HepG2 (cell line): ENCODE measurements around the gene ACOT8. TPM values are rescaled to one million over a fixed set of nuclear protein-coding genes. Genes with fewer than 3 reads are reported as not detected.

Source experiments
- ATAC-seq: fragments of 200-7000 bp; cut with Tn5 transposase; 3 replicates; pipeline ENCODE4 v1.9.1; 2020; ENCODE audit warnings: mild to moderate bottlenecking, moderate library complexity
- BruUV-seq: library from RNA; stranded (reverse); fragments of 400-500 nt; replicated peaks from 2 replicates; lab custom pipeline; 2021; lab: Mats Ljungman, UMichigan
- CTCF ChIA-PET: fragments of 300-600 bp; formaldehyde crosslinking; extraction: SDS; loops from one replicate; lab custom pipeline; 2021; ENCODE audit warnings: low total read pairs, inconsistent platforms, low intra/inter-chr PET ratio; lab: Yijun Ruan, JAX
- POLR2A ChIA-PET: fragments of 350-600 bp; sonication (Branson Sonifier 250); formaldehyde crosslinking; loops from one replicate; lab custom pipeline; 2020; ENCODE audit warnings: antibody characterized with exemption, inconsistent platforms; lab: Yijun Ruan, JAX
- DNase-seq: peaks from one replicate; pipeline ENCODE4 v3.0.0-alpha.2; 2015; ENCODE audit warnings: low spot score
- FAIRE-seq: peaks from 3 replicates; lab custom pipeline; 2011; peaks lifted over from hg19 to GRCh38; lab: Jason Lieb, UNC
- H2AFZ ChIP-seq: one replicate; pipeline ENCODE4 v1.6.1; 2011; ENCODE audit warnings: low read length, inconsistent platforms
- H3K27ac ChIP-seq: fragments of 300-600 bp; 3 replicates; pipeline ENCODE4 v1.8.0; 2011; ENCODE audit warnings: mixed run types, mild to moderate bottlenecking, mixed read lengths, low read length, inconsistent platforms; ENCODE audit not compliant: insufficient read depth; ENCODE audit errors: extremely low read length
- H3K27me3 ChIP-seq, 2 experiments: fragments of 200-600 bp in 1 of 2; 2 replicates in 1 of 2; 3 replicates in 1 of 2; pipeline versions ENCODE4 v1.6.0 to v1.8.0; 2011; ENCODE audit warnings: low read length in 2 of 2, mild to moderate bottlenecking in 2 of 2, moderate library complexity in 2 of 2, inconsistent platforms in 1 of 2; ENCODE audit not compliant: insufficient read depth in 2 of 2, control insufficient read depth in 1 of 2
- H3K36me3 ChIP-seq, 2 experiments: fragments of 200-600 bp in 1 of 2; replicated peaks in 1 of 2; 2 replicates in 1 of 2; 3 replicates in 1 of 2; pipeline versions ENCODE4 v1.5.1 to v1.8.0; 2011; ENCODE audit warnings: low read length in 2 of 2, inconsistent platforms in 1 of 2; ENCODE audit not compliant: insufficient read depth in 2 of 2, control insufficient read depth in 1 of 2
- H3K4me1 ChIP-seq: 2 replicates; pipeline ENCODE4 v1.5.1; 2012; ENCODE audit warnings: low read length, inconsistent platforms; ENCODE audit not compliant: insufficient read depth
- H3K4me2 ChIP-seq: 2 replicates; pipeline ENCODE4 v1.6.0; 2011; ENCODE audit warnings: low read depth, low read length, inconsistent platforms
- H3K4me3 ChIP-seq, 3 experiments: fragments of 200-600 bp in 1 of 3; sonication (generic), shearing (Covaris generic) in 1 of 3; replicated peaks in 1 of 3; 2 replicates each; pipeline ENCODE4 v1.5.1; 2011 to 2016; ENCODE audit warnings: low read length in 3 of 3, inconsistent platforms in 2 of 3, low read depth in 2 of 3, mild to moderate bottlenecking in 2 of 3, control low read depth in 1 of 3, mixed read lengths in 1 of 3; ENCODE audit not compliant: insufficient read depth in 1 of 3
- H3K79me2 ChIP-seq: one replicate; pipeline ENCODE4 v1.6.1; 2011; ENCODE audit warnings: low read length, inconsistent platforms; ENCODE audit not compliant: insufficient read depth
- H3K9ac ChIP-seq: 2 replicates; pipeline ENCODE4 v1.6.0; 2011; ENCODE audit warnings: mild to moderate bottlenecking, low read depth, low read length, inconsistent platforms; ENCODE audit not compliant: insufficient read depth
- H3K9me3 ChIP-seq: 2 replicates; pipeline ENCODE4 v1.5.1; 2012; ENCODE audit warnings: mild to moderate bottlenecking, low read length
- H4K20me1 ChIP-seq: 2 replicates; pipeline ENCODE4 v1.6.0; 2011; ENCODE audit warnings: inconsistent platforms, mild to moderate bottlenecking, low read length, moderate library complexity; ENCODE audit not compliant: insufficient read depth
- CCAR2 ChIP-seq: fragments of 200-400 bp; formaldehyde crosslinking; optimal IDR thresholded peaks from 2 replicates; pipeline ENCODE3; 2018; ENCODE audit warnings: low read depth, mild to moderate bottlenecking, low read length, moderate library complexity
- HMG20B ChIP-seq: conservative IDR thresholded peaks from 2 replicates; pipeline ENCODE4 v1.6.1; 2016; ENCODE audit warnings: missing genetic modification reagents, missing compliant biosample characterization
- ISX ChIP-seq: sonication (generic); formaldehyde crosslinking; conservative IDR thresholded peaks from 2 replicates; pipeline ENCODE4 v1.5.0; 2020; ENCODE audit warnings: missing genetic modification reagents
- MIER2 ChIP-seq: IDR thresholded peaks from 2 replicates; pipeline ENCODE4 v1.6.1; 2016; ENCODE audit warnings: missing biosample characterization, missing genetic modification reagents
- PBX2 ChIP-seq: IDR thresholded peaks from 2 replicates; pipeline ENCODE4 v1.6.1; 2016; ENCODE audit warnings: control low read depth
- PHF8 ChIP-seq: sonication (generic); formaldehyde crosslinking; IDR thresholded peaks from 2 replicates; pipeline ENCODE4 v1.5.0; 2020; ENCODE audit warnings: missing genetic modification reagents
- ZSCAN30 ChIP-seq: sonication (generic); formaldehyde crosslinking; IDR thresholded peaks from 2 replicates; pipeline ENCODE4 v1.5.0; 2020; ENCODE audit warnings: mild to moderate bottlenecking, missing genetic modification reagents
- WGBS: methylation state at CpG from one replicate; pipeline ENCODE4 v1.1.6; 2017; ENCODE audit warnings: low lambda C conversion rate; 5-methylcytosine and 5-hydroxymethylcytosine counted together
- in situ Hi-C: cut with HindIII; loops from 2 replicates; pipeline ENCODE4 v1.10.0; 2017; ENCODE audit warnings: low pct_unique_long_range_greater_than_20kb; ENCODE audit not compliant: extremely low pct_ligation_motif_present
- intact Hi-C: fragments of 100-400 bp; cut with micrococcal nuclease; formaldehyde crosslinking; loops from one replicate; pipeline ENCODE4 v1.10.0; 2022; ENCODE audit not compliant: unreplicated experiment
- polyA plus RNA-seq, 8 experiments: library from polyadenylated mRNA; depleted of rRNA in 3 of 8; stranded (reverse) in 7 of 8; unstranded in 1 of 8; fragments of >200 nt; fragmentation: Illumina TruSeq in 4 of 8; extraction: Trizol in 4 of 8; gene quantifications; 2 replicates each; pipeline versions ENCODE4 v1.2.1 to v1.2.3, GENCODE V29; 2011 to 2016; ENCODE audit warnings: low read depth in 4 of 8, missing spikeins in 1 of 8, mixed read lengths in 1 of 8; ENCODE audit not compliant: insufficient read depth in 1 of 8
- total RNA-seq, 5 experiments: library from RNA; depleted of rRNA; stranded (reverse); fragments of >200 nt; fragmentation: Illumina TruSeq; extraction: Trizol; gene quantifications; 2 replicates each; pipeline ENCODE4 v1.2.3, GENCODE V29; 2016; ENCODE audit warnings: low read depth in 1 of 5
- TF ChIP-seq, protein P1 (sequence below): IDR thresholded peaks from 2 replicates; pipeline ENCODE4 v1.6.1; 2016; ENCODE audit warnings: missing genetic modification reagents, missing compliant biosample characterization
- TF ChIP-seq, protein P2 (sequence below): sonication (generic); formaldehyde crosslinking; conservative IDR thresholded peaks from 2 replicates; pipeline ENCODE4 v1.4.0; 2020; ENCODE audit warnings: mild to moderate bottlenecking, missing genetic modification reagents, moderate library complexity

Gene ACOT8
- total and polyA plus RNA-seq, 2 of the 13 experiments (the other 11 are each of a cell fraction or from before 2014, with no cell fraction given) = 31.4 to 45.5 TPM

DNA sequence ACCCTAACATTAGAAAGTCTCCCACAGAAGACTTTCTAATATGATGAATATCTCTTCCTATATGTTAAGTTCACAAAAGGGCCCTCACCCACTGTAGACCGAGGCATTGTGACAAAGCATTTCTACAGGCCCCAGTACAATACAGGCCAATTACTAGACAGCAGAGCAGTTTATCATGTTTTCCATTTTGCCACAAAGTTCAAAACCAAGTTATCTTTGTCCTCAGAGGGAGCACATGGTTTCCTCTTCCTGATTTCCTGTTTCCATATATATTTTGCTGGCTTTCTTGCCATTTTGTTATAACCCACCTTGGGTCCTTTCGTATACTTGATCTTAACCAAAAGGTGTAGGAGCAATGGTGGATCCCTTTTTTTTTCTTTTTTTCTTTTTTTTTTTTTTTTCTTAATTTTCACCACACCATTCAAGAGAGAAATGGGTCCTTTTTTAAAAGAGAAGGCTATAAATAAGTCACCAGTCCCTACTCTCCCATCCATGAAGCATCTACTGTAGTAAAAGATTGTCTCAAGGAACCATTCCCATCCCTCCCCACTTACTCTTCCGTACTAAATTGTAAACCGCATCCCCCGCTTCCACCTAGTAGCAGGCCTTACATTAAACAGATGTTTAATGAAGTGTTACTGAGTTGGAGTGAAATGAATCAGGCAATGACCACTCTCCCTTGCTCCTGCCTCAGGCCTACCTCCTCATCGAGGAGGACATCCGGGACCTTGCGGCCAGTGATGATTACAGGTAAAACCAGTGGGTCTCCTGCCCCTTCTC is 46.8 kb downstream of the ACOT8 start:
- Histone ChIP-seq H3K27ac (no peak overlapping the region), H3K4me2 (no peak overlapping the region), H2AFZ (no peak overlapping the region), H3K79me2 (peaks cover 15% of the 10 kb centered on the region), H3K4me3 (no peak overlapping the region), H3K9ac (no peak overlapping the region), H3K27me3 (no peaks in the 10 kb centered on the region), H3K36me3 (peaks cover 23 to 51% of the 10 kb centered on the region in 2 experiments), H3K4me1 (peaks cover 20% of the 10 kb centered on the region), H4K20me1 (no peaks in the 10 kb centered on the region), H3K9me3 (no peaks in the 10 kb centered on the region)
- TF ChIP-seq ISX (CRISPR knock-in tag) = no peak
- TF ChIP-seq CCAR2 = no peak
- CTCF ChIA-PET = no interaction called here
- POLR2A ChIA-PET = no interaction called here
- no peak for FAIRE-seq
- DNase-seq = no peak
- in situ Hi-C loops = no loop called here
- ATAC-seq = no peak
- 97% methylated on average over 8 of the region's 8 CpGs for WGBS
- intact Hi-C loops = no loop called here
- no TSS peak for BruUV-seq

GRCh38 chr20:45801851-45802250 is 55.3 kb downstream of the ACOT8 start:
- H3K4me2 ChIP-seq = no peak overlapping the region
- BruUV-seq = no TSS peak
- CTCF ChIA-PET = no interaction called here
- intact Hi-C loops (no loop called here), in situ Hi-C loops (no loop called here)
- 97% methylated on average over 7 of the region's 7 CpGs for WGBS
- no peaks in the 10 kb centered on the region for H3K4me1 ChIP-seq
- FAIRE-seq (no peak), DNase-seq (no peak), ATAC-seq (no peak)
- no peak overlapping the region for H2AFZ ChIP-seq
- POLR2A ChIA-PET = no interaction called here
- no peaks in the 10 kb centered on the region for H4K20me1 ChIP-seq
- H3K79me2 ChIP-seq = no peaks in the 10 kb centered on the region
- no peak overlapping the region for H3K27ac ChIP-seq
- no peak overlapping the region for H3K4me3 ChIP-seq
- no peaks in the 10 kb centered on the region for H3K27me3 ChIP-seq
- no peaks in the 10 kb centered on the region for H3K9me3 ChIP-seq
- H3K9ac ChIP-seq = no peak overlapping the region
- peaks cover 39 to 59% of the 10 kb centered on the region in 2 experiments for H3K36me3 ChIP-seq
- TF ChIP-seq HMG20B (CRISPR knock-in tag) (no peak), PHF8 (CRISPR knock-in tag) (no peak), PBX2 (no peak), ZSCAN30 (no peak), MIER2 (CRISPR knock-in tag) (no peak)
- TF ChIP-seq, protein P1, sequence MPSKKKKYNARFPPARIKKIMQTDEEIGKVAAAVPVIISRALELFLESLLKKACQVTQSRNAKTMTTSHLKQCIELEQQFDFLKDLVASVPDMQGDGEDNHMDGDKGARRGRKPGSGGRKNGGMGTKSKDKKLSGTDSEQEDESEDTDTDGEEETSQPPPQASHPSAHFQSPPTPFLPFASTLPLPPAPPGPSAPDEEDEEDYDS (CRISPR knock-in tag) = no peak
- TF ChIP-seq, protein P2, sequence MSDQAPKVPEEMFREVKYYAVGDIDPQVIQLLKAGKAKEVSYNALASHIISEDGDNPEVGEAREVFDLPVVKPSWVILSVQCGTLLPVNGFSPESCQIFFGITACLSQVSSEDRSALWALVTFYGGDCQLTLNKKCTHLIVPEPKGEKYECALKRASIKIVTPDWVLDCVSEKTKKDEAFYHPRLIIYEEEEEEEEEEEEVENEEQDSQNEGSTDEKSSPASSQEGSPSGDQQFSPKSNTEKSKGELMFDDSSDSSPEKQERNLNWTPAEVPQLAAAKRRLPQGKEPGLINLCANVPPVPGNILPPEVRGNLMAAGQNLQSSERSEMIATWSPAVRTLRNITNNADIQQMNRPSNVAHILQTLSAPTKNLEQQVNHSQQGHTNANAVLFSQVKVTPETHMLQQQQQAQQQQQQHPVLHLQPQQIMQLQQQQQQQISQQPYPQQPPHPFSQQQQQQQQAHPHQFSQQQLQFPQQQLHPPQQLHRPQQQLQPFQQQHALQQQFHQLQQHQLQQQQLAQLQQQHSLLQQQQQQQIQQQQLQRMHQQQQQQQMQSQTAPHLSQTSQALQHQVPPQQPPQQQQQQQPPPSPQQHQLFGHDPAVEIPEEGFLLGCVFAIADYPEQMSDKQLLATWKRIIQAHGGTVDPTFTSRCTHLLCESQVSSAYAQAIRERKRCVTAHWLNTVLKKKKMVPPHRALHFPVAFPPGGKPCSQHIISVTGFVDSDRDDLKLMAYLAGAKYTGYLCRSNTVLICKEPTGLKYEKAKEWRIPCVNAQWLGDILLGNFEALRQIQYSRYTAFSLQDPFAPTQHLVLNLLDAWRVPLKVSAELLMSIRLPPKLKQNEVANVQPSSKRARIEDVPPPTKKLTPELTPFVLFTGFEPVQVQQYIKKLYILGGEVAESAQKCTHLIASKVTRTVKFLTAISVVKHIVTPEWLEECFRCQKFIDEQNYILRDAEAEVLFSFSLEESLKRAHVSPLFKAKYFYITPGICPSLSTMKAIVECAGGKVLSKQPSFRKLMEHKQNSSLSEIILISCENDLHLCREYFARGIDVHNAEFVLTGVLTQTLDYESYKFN (CRISPR knock-in tag) = no peak
